DND-41 (cell line): ENCODE data around the gene HMG20A.

Experiments used
- ATAC-seq: fragments of 200-7000 bp; cut with Tn5 transposase; 3 replicates; pipeline ENCODE4 v1.9.1; 2021; ENCODE audit warnings: low read depth; ENCODE audit not compliant: insufficient read depth
- DNase-seq: peaks from one replicate; pipeline ENCODE4 v3.0.0-alpha.2; 2020
- H2AFZ ChIP-seq: 2 replicates; pipeline ENCODE4 v1.6.0; 2012; ENCODE audit warnings: low read depth, low read length
- H3K27ac ChIP-seq: 2 replicates; pipeline ENCODE4 v1.5.1; 2012; ENCODE audit warnings: low read length, inconsistent platforms
- H3K27me3 ChIP-seq: fragments of 200-600 bp; sonication (generic); 2 replicates; pipeline ENCODE4 v1.6.0; 2012; ENCODE audit warnings: low read length, mild to moderate bottlenecking, inconsistent platforms; ENCODE audit not compliant: insufficient read depth, poor library complexity
- H3K36me3 ChIP-seq: 2 replicates; pipeline ENCODE4 v1.5.1; 2012; ENCODE audit warnings: low read length, inconsistent platforms; ENCODE audit not compliant: insufficient read depth
- H3K4me1 ChIP-seq: 2 replicates; pipeline ENCODE4 v1.5.1; 2012; ENCODE audit warnings: mild to moderate bottlenecking, low read length; ENCODE audit not compliant: insufficient read depth
- H3K4me2 ChIP-seq: 2 replicates; pipeline ENCODE4 v1.6.0; 2012; ENCODE audit warnings: mild to moderate bottlenecking, moderate library complexity, low read length, inconsistent platforms; ENCODE audit not compliant: insufficient read depth
- H3K4me3 ChIP-seq, 2 experiments: fragments of 200-600 bp in 1 of 2; shearing (Covaris generic) in 1 of 2; 2 replicates each; pipeline ENCODE4 v1.5.1; 2012 to 2016; ENCODE audit warnings: inconsistent platforms in 2 of 2, low read length in 2 of 2, mild to moderate bottlenecking in 2 of 2, low read depth in 1 of 2, moderate library complexity in 1 of 2
- H3K79me2 ChIP-seq: 2 replicates; pipeline ENCODE4 v1.6.0; 2012; ENCODE audit warnings: low read length, inconsistent platforms; ENCODE audit not compliant: insufficient read depth
- H3K9ac ChIP-seq: 2 replicates; pipeline ENCODE4 v1.6.0; 2012; ENCODE audit warnings: low read depth, mild to moderate bottlenecking, inconsistent platforms, low read length, moderate library complexity
- H3K9me3 ChIP-seq: 2 replicates; pipeline ENCODE4 v1.5.1; 2012; ENCODE audit warnings: low read length, moderate library complexity, mild to moderate bottlenecking, inconsistent platforms; ENCODE audit not compliant: insufficient read depth, severe bottlenecking
- H4K20me1 ChIP-seq: 2 replicates; pipeline ENCODE4 v1.6.0; 2012; ENCODE audit warnings: low read length; ENCODE audit not compliant: insufficient read depth
- EZH2 ChIP-seq: IDR thresholded peaks from 3 replicates; pipeline ENCODE4 v1.6.1; 2012; ENCODE audit warnings: borderline replicate concordance, low read depth, mild to moderate bottlenecking, moderate library complexity, low read length, inconsistent platforms; ENCODE audit not compliant: severe bottlenecking
- TF ChIP-seq, protein P1 (sequence below): IDR thresholded peaks from 2 replicates; pipeline ENCODE4 v1.5.1; 2012; ENCODE audit warnings: borderline replicate concordance, low read length, moderate library complexity, mild to moderate bottlenecking; ENCODE audit not compliant: poor library complexity, severe bottlenecking; ENCODE audit errors: extremely low read depth

The HMG20A gene

DNA sequence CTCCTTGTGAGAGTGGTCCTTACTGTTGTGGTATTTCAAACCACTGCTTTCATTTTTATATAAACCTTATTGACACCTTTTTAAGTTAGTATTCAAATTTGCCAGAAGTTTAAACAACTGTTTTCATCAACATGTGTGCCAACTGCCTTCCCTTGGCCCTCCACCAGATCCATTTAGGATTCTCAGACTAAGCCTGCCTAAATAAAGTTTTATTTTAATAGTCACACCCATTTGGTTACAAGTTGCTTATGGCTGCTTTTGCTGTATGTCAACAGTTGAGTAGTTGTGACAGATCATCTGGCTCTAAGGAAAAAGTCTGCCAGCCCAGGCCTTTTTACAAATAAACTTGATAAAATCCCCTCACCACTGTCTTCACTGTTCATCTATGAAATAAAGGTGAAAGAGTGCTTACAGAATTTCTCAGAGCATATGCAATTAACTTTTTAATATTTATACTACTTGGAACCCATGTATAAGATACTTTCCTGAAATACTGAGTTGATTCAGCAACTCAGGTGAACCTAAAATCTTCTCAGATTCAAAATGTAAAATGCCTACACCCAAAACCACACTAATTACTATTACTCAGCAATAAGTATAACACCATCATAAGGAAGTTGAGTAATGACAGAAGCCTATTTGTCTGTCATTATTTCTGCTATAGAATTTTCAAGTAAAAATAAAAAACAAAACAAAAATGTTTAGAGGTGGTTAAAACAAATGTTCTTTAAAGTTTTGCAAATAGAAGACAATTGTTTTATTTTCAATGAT is 35.9 kb upstream of the HMG20A start:
- H3K9ac ChIP-seq = no peak overlapping the region
- no peaks in the 10 kb centered on the region for H3K4me1 ChIP-seq
- no peak overlapping the region for H3K27ac ChIP-seq
- no peaks in the 10 kb centered on the region for H3K36me3 ChIP-seq
- H3K4me2 ChIP-seq = no peak overlapping the region
- no peak for DNase-seq
- H3K9me3 ChIP-seq = no peaks in the 10 kb centered on the region
- no peak overlapping the region for H3K4me3 ChIP-seq
- peaks cover 31% of the 10 kb centered on the region for H3K79me2 ChIP-seq
- no peaks in the 10 kb centered on the region for H3K27me3 ChIP-seq
- no peaks in the 10 kb centered on the region; the same call in 1 of the 2 replicates for H4K20me1 ChIP-seq
- no peak for ATAC-seq
- no peak overlapping the region for H2AFZ ChIP-seq
- TF ChIP-seq, protein P1, sequence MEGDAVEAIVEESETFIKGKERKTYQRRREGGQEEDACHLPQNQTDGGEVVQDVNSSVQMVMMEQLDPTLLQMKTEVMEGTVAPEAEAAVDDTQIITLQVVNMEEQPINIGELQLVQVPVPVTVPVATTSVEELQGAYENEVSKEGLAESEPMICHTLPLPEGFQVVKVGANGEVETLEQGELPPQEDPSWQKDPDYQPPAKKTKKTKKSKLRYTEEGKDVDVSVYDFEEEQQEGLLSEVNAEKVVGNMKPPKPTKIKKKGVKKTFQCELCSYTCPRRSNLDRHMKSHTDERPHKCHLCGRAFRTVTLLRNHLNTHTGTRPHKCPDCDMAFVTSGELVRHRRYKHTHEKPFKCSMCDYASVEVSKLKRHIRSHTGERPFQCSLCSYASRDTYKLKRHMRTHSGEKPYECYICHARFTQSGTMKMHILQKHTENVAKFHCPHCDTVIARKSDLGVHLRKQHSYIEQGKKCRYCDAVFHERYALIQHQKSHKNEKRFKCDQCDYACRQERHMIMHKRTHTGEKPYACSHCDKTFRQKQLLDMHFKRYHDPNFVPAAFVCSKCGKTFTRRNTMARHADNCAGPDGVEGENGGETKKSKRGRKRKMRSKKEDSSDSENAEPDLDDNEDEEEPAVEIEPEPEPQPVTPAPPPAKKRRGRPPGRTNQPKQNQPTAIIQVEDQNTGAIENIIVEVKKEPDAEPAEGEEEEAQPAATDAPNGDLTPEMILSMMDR = no peak
- no peak for TF ChIP-seq EZH2

DNA sequence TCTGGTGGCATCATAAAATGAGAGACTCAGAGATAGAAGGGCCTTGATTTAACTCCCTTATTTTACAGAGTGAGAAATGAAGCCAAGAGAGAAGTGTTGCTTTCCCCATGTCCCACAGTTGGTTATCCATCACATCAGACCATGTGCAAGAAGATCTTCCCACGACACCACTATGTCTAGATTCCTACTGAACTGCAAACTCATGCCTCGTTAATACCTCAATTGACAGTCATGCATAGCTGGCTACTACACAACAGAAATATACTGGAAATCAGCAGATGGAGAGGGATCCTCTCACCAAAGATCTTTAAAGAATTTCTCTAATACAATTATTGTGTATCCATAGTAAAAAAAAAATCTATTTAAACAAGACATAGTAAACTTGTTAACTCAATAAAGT is 34.1 kb upstream of the HMG20A start:
- TF ChIP-seq EZH2 = no peak
- TF ChIP-seq, protein P1 = no peak
- DNase-seq = no peak

DNA sequence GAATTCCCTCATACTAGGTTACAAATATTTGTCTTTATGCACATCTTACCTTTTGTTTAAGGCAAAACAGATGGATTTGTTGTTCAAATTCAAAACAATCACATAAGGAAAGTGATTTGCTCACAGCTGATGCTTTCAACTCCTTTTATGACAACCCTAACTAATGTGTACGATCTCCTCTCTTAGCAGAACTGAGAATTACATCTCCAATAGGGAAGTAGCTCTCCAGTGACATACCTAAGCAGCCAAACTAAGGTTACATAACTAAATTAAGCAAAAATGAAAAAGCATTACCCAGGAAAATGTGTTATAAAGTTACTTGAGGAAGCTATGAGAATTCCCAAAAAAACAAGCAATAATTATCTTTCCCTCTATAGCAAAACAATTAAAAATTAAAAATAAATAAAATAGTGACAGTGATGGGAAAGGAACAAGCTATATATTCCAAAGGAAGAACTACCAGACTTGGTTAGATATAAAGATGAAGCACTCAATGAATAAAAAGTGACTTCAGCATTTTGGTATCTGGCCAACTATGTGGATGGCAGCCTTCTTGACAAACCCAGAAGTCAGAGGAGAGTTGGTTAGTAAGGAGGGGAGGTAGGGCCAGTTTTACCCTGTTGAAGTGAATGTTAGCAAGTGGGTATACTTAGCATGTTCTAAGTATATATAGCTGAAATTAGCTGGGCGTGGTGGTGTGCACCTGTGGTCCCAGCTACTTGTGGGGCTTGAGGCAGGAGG is 33.2 kb upstream of the HMG20A start:
- Histone ChIP-seq H3K79me2 (peaks cover 25% of the 10 kb centered on the region), H3K36me3 (no peaks in the 10 kb centered on the region), H3K4me1 (no peaks in the 10 kb centered on the region), H3K27ac (no peak overlapping the region), H3K4me2 (no peak overlapping the region), H3K9me3 (no peaks in the 10 kb centered on the region), H2AFZ (no peak overlapping the region), H4K20me1 (peaks cover 3% of the 10 kb centered on the region; the same call in 1 of the 2 replicates), H3K27me3 (no peaks in the 10 kb centered on the region), H3K9ac (no peak overlapping the region), H3K4me3 (no peak overlapping the region)
- no peak for TF ChIP-seq EZH2
- TF ChIP-seq, protein P1 = no peak
- no peak for DNase-seq
- no peak for ATAC-seq

More for the DNA sequence above, 34.1 kb upstream of the HMG20A start:
- Histone ChIP-seq H3K27me3 (no peaks in the 10 kb centered on the region), H3K9ac (no peak overlapping the region), H3K79me2 (peaks cover 22% of the 10 kb centered on the region), H3K4me3 (no peak overlapping the region), H3K4me1 (no peaks in the 10 kb centered on the region), H3K27ac (no peak overlapping the region), H2AFZ (no peak overlapping the region), H3K4me2 (no peak overlapping the region), H3K9me3 (no peaks in the 10 kb centered on the region), H3K36me3 (no peaks in the 10 kb centered on the region), H4K20me1 (peaks cover 3% of the 10 kb centered on the region; the same call in 1 of the 2 replicates)
- no peak for ATAC-seq
